Right atrium auricular region (tissue), 2 donors: ENCODE data around the gene SOHLH1. TPM values are rescaled to one million over a fixed set of nuclear protein-coding genes. Genes with fewer than 3 reads are reported as not detected.

Experiments
- DNase-seq: peaks from one replicate; pipeline ENCODE4 v3.0.0-alpha.2; 2019; ENCODE audit warnings: low spot score
- H3K27ac ChIP-seq, 2 donors: fragments of 200-600 bp; sonication (generic); 1 replicate in 1 of 2; 2 replicates in 1 of 2; pipeline ENCODE4 v1.5.1; 2016 to 2019
- H3K27me3 ChIP-seq, 2 donors: fragments of 200-600 bp; sonication (generic); one replicate each; pipeline versions ENCODE4 v1.5.1 to v1.6.0; 2017 to 2019
- H3K36me3 ChIP-seq: fragments of 200-600 bp; sonication (generic); one replicate; pipeline ENCODE4 v1.5.1; 2016
- H3K4me1 ChIP-seq, 2 donors: fragments of 200-600 bp; sonication (generic); one replicate each; pipeline versions ENCODE4 v1.5.1 to v1.6.0; 2017 to 2019
- H3K4me3 ChIP-seq, 2 donors: fragments of 200-600 bp; sonication (generic); 1 replicate in 1 of 2; 2 replicates in 1 of 2; pipeline ENCODE4 v1.5.1; 2017 to 2019; ENCODE audit warnings: mild to moderate bottlenecking in 1 of 2, moderate library complexity in 1 of 2
- H3K9me3 ChIP-seq, 2 donors: fragments of 200-600 bp; sonication (generic); one replicate each; pipeline ENCODE4 v1.5.1; 2019
- CTCF ChIP-seq, 2 donors: fragments of 200-600 bp; sonication (generic); IDR thresholded peaks; one replicate each; pipeline ENCODE4 v1.5.1; 2019; ENCODE audit warnings: antibody characterized with exemption in 2 of 2
- total RNA-seq, 2 donors: library from RNA; depleted of rRNA; stranded (reverse); fragments of >200 nt; gene quantifications; one replicate each; pipeline ENCODE4 v1.1.0, GENCODE V29; 2016

SOHLH1 gene
- total RNA-seq, 2 donors from 2014 or later, result not detected

DNA sequence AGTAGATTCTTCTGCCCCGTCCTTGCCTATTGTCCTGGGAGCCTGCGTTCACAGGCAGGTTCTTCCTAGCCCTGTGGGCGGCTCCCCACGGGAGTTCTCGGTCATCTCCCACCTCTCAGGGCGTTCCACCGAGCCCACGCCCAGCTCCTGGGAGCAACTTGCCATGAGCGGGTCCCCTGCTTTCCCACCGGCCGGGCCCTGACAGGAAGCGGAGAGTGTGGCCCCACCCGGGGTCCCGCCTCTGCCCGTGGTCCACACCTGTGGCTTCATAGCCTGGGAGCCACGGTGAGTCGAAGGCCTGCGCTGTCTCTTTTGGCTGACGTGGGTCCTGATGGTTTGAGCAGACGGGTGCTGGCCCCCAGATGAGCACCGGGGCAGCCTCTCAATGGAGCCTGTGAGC, 45.9 kb upstream of the SOHLH1 start:
- Histone ChIP-seq H3K36me3 (no peaks in the 10 kb centered on the region), H3K9me3 (no peaks in the 10 kb centered on the region), H3K4me3 (no peak overlapping the region), H3K4me1 (peaks cover 0 to 9% of the 10 kb centered on the region in 2 donors), H3K27ac (no peak overlapping the region), H3K27me3 (no peaks in the 10 kb centered on the region)
- TF ChIP-seq CTCF (IDR thresholded peaks at IDR 0.05), result no peak
- DNase-seq, result no peak

GRCh38 chr9:135744333-135745070, 45.2 kb upstream of the SOHLH1 start:
- no peak overlapping the region for H3K4me3 ChIP-seq
- no peaks in the 10 kb centered on the region for H3K9me3 ChIP-seq
- H3K27ac ChIP-seq, result peak overlapping the region in 1 of 2 donors; percentile 4
- no peaks in the 10 kb centered on the region for H3K27me3 ChIP-seq
- no peak for DNase-seq
- H3K4me1 ChIP-seq, result peaks cover 0 to 9% of the 10 kb centered on the region in 2 donors
- no peak for TF ChIP-seq CTCF (IDR thresholded peaks at IDR 0.05)
- H3K36me3 ChIP-seq, result no peaks in the 10 kb centered on the region

DNA sequence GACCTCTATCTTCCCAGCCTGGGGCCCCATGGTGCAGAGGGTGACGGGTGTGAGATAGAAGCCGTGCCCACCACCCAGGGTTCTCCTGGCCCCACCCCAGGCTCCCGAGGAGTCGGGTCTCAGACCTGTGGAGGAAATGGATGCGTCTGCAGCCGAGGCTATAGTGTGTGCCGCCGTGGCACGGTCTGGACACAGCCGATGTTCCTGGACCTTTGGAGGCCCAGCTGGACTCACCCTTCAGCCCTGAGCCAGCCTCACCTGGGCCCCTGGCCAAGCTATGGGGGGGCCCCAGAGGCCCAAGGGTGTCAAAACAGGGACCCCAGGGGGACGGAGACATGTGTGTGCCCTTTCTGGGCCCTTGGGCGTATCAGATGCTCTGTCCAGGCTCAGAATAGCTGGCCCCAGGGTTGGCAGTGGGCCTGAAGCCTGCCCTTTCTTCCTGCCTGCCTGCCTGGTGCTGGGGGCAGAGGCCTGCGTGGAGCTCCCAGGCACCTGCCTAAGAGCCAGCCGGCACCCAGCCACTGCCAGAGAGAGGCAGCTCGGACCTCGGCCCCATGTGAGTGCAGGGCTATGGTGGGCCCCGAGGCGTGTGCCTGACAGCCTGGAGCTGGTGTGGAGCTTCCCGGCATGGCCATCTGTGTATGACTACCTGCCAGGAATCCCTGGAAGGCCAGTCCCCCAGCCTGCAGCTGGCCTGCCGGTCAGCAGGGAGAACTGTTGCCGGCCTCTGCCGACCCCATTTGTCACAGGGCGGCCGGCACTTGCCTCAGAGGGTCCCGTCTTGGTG, 44.5 kb upstream of the SOHLH1 start:
- H3K4me1 ChIP-seq, result peaks cover 0 to 9% of the 10 kb centered on the region in 2 donors
- no peak overlapping the region for H3K4me3 ChIP-seq
- no peaks in the 10 kb centered on the region for H3K27me3 ChIP-seq
- H3K9me3 ChIP-seq, result no peaks in the 10 kb centered on the region
- no peak for DNase-seq
- no peak for TF ChIP-seq CTCF (IDR thresholded peaks at IDR 0.05)
- no peaks in the 10 kb centered on the region for H3K36me3 ChIP-seq
- peak overlapping the region in 1 of 2 donors; percentile 4 for H3K27ac ChIP-seq

- DNase-seq, result no peak
- Histone ChIP-seq H3K9me3 (no peaks in the 10 kb centered on the region), H3K36me3 (no peaks in the 10 kb centered on the region), H3K27me3 (no peaks in the 10 kb centered on the region), H3K4me1 (peaks cover 0 to 9% of the 10 kb centered on the region in 2 donors), H3K27ac (no peak overlapping the region), H3K4me3 (no peak overlapping the region)
- no peak for TF ChIP-seq CTCF (IDR thresholded peaks at IDR 0.05)
Measured at GRCh38 chr9:135743021-135743420, 43.7 kb upstream of the SOHLH1 start.

DNA sequence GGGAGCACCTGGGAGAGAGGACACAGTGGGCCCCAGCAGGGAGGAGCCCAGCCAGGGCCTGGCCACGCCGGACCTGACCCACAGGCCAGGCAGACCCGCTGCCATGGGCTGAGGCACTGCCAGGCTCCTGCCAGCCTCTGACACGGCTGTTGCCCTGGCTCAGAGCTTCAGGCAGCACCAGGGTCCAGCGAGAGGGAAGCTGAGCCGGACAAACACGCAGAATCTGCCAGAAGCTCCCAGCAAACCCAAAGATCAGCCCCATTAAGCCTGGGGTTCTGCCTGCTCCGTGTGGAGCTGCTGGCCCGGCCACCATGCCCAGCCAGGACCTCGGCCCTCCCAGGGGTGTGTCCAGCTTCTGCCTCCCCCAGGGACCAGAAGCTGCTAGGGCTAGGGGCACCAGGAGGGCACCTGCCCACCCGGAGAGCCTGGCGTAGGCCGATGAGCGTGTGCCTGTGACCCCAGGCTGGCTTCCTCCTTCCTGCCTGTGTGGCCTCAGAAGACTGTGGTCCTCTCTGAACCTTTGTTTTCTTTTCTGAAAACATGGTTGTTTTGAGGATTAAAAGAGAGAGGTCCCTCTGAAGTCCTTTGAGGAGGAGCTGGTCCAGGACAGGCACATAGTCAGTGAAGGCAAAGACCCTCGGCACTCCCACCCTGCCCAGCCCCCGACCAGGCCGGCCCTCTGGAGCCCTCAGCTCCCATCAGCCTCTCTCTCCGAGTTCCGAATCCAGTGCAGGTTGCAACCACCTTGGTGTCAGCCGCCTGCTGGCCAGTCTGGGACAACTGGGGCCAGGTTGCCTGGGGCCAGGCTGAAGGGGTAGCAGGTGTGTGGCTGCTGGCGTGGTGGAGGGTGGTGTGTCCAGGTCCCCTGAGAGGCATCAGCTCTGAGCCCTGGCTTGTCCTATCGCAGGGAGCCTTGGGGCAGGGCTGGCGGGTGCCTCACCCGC, 42.3 kb upstream of the SOHLH1 start:
- TF ChIP-seq CTCF (IDR thresholded peaks at IDR 0.05), result no peak
- peaks cover 0 to 5% of the 10 kb centered on the region in 2 donors for H3K27me3 ChIP-seq
- no peak overlapping the region for H3K4me3 ChIP-seq
- H3K27ac ChIP-seq, result no peak overlapping the region
- no peak for DNase-seq
- no peaks in the 10 kb centered on the region for H3K36me3 ChIP-seq
- peaks cover 0 to 9% of the 10 kb centered on the region in 2 donors for H3K4me1 ChIP-seq
- no peaks in the 10 kb centered on the region for H3K9me3 ChIP-seq
